ENCODE measurements around the gene ABL1.
A peak's percentile ranks its signal among the peaks of the same experiment; 100 is the strongest.

The ABL1 gene

DNA sequence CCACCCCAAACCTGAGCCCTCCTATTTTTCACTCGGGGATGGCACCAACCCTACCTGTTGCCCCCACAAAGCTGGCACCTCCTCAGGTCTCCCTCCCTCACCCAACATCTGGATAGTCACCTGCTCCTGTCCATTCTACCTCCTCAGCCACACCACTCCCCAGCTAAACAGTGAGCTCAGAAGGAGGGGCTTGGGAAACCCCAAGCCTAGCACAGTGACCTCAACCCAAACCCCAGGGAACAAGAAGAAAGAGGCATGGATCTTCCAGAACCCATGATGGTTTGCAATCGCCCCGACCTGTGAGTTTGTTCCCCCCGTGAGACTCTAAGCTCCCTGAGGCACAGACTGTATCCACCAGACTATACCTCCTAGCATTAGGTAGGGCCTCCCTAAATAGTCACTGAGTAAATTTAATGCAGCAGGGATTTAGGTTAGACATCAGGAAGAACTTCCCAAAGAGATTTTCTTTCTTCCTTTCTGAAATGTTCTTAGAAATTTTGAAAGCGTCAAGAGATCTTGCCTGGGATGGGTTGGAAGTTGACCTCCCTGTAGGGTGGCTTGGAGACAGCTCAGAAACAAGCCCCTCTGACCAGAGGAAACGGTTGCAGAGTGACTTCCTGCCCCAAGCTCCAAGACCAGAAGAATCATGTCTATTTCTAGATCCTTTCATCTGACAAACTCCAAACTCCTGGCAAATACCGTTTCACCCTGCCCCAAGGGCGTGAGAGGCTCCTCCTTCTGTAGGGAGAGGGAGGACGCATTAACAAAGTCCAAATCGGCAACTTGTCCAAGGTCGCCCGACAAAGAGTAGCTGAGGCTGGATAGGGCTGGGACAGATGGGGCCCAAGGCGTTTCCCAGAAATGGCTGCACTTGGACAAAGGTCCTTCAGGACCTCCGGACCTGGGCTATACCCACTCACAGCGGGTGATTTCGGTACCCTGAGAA, 99.9 kb downstream of the ABL1 start:
- DNase-seq = no peak

DNA sequence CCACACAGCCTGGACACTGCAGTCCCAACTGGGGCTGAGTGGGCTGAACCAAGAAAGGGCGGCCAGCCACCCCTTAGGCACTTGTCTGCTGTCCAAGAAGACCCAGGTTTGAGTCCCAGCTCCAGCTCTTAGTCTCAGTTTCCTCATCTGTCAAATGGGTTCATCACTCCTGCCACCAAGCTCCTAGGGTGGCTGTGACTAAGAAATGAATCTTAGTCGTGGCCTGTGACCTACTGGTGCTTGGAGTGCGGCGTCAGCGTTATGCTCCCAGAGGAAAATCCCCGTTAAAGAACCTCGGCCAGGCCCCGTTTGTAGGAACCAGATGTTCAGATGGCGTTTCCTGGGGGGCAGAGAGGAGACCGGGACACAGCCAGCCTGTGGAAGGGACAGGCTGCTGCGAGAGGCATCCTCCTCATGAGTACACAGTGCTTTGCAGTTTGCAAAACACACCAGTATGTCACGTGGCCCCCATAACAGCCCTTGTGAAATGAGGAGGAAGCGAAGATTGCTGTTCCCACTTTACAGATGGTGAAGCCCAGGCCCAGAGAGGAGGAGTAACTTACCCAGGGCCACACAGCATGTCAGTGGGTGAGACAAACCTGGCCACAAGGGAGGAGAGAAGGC, 100.7 kb downstream of the ABL1 start:
- peak; percentile 16 to 39 (median 27) for DNase-seq

DNA sequence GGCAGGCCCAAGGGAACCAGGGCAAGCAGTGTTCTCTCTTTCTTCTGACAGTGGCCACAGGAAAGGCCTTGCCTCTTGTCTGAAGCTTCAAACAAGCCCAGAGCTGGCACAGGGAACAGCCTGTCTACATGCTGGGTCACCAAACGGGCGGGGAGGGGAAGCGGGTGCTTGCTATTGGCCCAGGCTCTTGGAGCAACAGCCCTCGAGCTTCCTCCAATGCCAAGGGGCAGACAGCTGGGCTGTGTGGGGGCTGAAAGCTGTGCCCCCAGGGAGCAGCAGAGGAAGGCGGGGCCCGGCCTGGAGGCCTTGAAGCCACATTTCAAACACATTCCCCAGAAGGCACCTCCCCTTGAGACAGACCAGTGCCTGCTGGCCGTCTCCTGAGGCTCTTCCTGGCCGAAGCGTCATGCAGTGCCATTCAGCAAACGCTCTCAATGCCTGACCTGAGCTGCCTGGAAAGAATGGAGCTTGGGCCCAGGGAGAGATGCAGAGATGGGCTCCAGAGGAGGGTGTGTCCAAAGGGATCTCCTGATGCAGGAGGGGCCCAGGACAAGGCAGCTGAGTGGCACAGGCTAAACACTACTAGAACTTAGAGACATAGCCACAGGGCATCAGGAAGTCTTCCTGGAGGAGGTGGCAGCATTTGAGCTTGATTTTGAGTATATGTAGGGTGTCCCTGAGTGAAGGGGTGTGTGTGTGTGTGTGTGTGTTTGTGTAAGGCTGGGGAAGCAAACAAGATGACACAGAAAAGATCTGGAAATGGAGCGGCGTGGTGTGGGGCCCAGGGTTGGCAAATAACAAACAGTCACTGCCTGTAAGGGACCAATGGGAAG, 101.4 kb downstream of the ABL1 start:
- no peak for DNase-seq
